SK-N-DZ (cell line): ENCODE data around the gene OSBPL9.
"Not testable (repeated sequence)": the region's sequence is repeated elsewhere in the genome, so short reads cannot be mapped to it uniquely, and the experiment has no call there.

Experiments
- DNase-seq: peaks from one replicate; pipeline ENCODE4 v3.0.0-alpha.2; 2015; ENCODE audit warnings: low spot score

Gene OSBPL9

DNA sequence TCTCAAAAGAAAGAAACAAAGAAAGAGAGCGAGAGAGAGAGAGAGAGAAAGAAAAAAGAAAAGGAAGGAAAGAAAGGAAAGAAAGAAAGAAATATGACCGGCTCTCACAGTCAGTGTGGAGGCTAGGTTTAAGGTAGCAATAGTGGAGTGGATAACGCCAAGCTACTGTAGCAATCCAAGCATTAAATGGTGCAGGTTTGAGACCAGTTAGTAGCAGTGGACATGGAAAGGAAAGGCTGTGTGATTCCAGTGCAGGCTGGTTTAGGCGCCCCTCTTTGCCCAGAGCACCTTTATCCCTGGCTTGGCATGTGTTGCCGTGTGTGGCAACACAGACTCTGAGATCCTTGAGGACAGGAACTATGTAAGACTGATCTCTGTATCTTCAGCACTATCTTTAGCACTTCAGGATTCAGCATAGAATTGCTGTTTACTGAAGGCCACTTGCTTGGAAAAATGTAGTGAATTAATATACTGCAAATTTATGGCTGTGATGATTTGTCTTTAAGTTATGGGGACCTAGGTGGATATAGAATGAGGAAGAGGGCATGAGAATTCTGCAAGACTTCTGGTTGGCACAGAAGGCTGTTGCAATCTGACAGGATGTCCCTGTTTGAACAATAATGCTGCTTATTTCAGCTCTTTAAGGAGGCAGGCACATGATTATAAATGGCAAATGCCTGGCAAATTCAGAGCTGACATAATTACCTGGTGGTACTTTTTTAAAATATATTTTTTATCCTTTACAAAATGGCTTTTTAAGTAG is 10.8 kb upstream of the OSBPL9 start:
- DNase-seq: no peak

DNA sequence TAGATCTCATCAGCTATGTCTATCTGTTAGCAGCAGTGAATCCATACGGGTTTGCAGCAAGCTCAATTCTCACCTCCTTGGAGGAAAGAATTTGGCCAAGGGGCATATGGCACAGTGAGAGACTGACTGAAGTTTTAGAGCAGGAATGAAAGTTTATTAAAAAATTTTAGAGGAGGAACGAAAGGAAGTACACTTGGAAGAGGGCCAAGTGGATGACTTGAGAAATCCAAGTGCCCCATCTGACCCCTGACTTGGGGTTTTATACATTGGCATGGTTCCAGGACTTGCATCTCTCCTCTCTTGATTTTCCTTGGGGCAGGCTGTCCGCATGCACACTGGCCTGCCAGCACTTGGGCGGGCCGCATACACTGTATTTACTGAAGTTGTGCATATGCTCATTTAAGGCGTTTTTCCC is 9.2 kb upstream of the OSBPL9 start:
- no peak for DNase-seq

DNA sequence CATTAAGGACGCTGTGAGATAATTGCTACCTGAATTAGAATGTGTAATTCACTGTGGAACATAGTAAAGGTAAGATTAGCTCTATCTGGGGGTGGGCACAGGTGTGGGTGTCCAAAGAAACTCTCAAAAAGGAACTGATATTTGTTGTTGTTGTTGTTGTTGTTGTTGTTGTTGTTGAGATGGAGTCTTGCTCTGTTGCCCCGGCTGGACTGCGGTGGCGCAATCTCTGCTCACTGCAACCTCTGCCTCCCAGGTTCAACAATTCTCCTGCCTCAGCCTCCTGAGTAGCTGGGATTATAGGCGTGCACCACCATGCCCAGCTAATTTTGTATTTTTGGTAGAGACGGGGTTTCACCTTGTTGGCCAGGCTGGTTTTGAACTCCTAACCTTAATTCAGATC is 6.8 kb upstream of the OSBPL9 start:
- not testable (repeated sequence) for DNase-seq

DNA sequence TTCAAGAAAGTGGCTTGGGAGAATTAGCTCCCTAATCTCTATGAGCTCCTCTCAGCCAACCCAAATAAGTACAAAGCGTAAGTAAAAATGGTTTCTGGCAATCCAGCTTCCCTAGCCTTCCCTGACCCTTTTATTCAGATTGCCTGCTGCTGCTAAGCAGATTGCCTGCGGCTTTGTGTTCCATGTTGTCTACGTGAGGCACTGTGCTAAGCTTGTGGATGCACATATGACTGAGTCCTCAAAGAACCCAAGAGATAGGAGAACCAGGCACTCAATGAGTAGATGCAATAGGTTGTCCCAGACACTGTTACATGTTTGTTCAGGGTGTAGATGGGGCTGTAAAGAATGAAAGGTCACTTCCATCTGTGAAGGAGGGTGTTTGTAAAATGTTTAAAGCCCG is 6.3 kb upstream of the OSBPL9 start:
- no peak for DNase-seq

DNA sequence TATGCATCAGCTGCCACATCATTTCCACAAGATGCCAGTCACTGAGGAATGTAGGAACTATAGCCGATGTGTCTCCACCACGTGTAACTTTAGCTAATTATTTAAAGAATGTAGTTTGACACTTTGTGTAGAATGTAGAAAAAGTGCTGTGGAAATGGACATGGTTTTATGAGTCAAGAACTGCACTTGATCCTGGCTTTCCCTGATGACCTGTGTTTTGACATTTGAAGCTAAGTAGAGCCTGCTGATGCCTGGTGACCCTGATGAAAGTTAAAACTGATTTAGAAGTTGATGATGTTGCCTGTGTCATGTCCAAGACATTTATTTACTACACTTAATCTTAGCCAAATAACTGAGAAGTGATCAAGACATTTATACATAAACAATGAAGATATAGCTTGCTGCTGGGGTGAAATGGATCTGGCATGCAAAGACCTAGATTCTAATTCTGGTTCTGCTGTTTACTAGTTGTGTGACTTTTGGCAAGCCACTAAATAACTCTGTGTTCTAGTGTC is 4.4 kb upstream of the OSBPL9 start:
- DNase-seq: no peak

DNA sequence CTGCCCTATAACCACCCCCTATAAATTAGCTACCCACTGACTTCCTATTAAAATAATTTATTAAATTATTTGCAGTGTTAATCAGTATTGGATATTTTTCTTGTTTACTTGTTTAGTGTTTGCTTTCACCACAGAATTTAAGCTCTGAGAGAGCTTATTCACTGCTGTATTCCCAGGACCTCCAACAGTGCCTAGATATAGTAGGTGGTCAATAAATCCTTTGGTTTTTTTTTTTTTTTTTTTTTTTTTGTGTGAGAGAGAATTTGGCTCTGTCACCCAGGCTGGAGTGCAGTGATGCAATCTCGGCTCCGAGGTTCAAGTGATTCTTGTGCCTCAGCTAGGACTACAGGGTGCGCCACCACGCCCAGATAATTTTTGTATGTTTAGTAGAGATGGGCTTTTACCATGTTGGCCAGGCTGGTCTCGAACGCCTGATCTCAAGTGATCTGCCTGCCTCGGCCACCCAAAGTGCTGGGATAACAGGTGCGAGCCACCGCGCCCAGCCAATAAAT is 1.1 kb upstream of the OSBPL9 start:
- no peak for DNase-seq

DNA sequence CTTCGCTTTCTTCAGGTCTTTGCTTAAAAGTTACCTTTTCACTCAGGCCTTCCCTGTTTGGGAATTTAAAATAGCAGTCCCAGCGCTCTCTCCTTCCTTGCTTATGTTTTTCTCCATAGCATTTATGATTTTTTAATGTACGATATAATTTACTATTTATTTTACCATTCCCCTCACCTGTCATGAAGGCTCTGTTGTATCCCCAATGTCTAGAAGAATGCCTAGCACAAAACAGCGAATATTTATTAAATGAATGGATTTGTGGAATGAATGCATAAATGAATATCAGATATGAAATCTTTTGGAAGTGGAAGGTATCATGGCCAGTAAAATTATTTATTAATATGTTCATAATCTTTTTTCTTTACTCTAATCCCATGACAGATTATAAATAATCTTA is 402 bp upstream of the OSBPL9 start:
- no peak for DNase-seq

DNA sequence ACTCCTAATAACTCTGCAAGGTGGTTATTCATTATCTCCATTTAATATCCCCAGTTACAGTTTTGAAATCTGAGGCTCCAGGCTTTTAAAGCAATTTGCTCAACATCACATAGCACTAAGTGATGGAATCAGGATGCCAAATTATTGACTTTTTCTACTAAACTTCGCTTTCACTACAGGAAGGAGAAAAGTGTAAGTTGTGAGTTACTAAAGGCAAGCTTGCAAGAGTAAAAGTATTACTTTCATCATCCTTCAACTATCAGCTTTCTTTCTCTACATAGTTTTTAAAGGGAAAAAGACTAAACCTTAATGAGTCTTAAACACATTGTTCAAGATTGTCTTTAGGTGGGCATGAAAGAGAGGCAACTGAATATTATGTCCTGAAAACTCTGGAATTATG is 1.8 kb downstream of the OSBPL9 start:
- no peak for DNase-seq

DNA sequence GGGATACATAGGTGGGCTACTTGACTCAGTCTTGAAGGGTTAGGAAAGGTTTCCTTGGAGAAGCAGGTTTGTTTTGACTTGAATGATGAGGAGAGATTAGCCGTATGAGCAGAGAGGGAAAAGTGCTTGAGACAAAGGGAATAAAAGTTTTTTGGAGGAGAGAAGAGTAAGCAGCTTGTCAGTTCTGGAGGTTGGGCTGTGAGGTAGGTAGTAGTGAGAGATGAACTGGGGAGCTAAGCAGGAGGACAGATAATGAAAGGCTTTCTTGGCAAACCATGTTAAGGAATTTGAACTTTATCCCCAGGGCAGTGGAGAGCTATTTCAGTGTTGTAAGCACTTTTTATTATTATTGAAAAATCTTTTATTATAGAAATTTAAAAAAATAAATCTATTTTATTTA is 3.6 kb downstream of the OSBPL9 start:
- DNase-seq: no peak

DNA sequence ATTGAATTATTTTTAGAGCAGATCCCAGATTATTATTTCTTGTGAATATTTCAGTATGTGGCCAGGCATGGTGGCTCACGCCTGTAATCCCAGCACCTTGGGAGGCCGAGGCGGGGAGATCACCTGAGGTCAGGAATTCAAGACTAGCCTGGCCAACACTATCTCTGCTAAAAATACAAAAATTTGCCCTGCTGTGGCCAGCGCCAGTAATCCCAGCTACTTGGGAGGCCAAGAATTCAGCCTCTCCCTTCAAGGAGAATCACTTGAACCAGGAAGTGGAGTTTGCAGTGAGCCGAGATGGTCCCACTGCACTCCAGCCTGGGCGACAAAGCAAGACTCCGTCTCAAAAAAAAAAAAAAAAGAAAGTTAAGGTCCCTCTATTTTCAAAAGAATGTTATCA is 4.3 kb downstream of the OSBPL9 start:
- no peak for DNase-seq

DNA sequence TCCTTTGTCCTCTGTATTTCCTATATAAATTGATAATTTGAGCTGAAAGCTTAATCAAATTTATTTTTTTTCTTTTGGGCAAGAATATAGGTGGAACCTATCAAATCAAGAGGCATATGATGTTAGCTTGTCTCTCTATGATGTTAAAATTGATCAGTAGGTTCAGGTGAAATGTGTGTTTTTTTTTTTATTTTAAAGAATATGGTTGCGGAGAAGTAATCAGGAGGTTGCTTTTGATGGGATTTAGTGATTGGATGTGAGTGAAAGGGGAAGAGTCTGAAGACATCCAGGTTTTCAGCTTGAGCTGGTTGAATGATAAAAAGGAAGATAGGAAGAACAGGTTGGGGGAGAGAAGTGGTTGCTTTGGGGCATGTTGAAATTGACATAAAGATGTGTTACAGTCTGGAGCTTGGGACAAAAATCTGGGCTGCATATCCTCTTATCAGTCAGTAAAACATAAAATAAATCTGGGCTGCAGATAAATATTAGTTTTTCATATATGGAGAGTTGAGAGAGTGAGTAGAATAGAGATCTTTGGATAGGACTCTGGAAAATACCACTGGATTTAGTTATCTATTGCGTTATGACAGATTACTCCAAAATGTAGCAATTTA is 5.1 kb downstream of the OSBPL9 start:
- no peak for DNase-seq

DNA sequence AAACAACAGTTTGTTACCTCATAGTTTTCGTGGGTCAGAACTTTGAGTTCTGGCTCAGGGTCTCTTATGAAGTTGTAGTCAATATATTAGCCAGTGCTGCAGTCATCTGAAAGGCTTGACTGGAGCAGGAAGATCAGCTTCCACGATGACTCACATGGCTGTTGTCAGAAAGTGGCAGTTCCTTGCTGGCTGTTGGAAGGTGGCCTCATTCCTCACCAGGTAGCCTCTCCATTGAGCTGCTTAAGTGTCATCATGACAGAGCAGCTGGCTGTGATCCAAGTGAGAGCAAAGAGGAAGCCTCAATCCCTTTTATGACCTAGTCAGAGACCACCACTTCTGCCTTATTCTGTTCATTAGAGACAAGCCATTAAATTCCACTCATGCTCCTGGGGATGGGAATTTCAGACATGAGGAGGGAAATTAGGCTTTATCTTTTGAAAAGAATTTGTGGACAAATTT is 5.6 kb downstream of the OSBPL9 start:
- no peak for DNase-seq

DNA sequence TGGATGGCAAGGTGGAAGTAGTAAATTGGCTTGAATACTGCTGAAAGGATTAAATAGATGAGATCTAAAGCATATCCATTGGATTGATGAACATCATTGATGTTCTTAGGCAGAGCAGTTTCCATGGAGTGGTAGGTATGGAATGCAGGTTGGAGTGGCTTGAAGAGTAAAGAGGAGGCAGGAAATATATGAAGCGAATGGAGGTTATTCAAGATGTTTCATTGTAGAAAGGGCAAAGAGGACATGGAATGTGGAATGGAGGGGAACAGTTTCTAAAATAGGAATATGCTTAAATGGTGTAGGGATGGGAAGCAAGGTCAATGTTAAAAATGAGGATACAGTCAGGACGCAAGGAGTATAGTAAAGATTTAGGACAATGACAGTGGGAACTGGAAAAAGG is 6.1 kb downstream of the OSBPL9 start:
- DNase-seq: no peak

DNA sequence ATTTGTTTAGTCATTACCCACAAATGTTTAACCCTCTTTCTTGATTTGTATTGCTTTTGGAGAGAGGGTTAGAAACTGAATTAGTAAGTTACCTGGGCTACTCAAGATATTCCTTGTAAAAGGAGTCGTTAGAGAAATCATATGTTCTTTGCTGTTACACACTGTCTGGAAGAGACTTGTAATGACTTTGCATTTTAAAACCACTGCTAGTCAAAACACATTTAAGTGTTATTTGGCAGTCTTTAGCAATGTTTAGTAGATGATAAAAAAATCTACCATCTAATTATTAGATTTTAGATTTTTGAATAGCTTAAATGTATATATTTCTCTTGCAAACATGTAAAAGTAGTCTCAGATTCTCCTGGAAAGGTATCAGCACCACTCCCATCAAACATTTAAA is 6.6 kb downstream of the OSBPL9 start:
- no peak for DNase-seq

DNA sequence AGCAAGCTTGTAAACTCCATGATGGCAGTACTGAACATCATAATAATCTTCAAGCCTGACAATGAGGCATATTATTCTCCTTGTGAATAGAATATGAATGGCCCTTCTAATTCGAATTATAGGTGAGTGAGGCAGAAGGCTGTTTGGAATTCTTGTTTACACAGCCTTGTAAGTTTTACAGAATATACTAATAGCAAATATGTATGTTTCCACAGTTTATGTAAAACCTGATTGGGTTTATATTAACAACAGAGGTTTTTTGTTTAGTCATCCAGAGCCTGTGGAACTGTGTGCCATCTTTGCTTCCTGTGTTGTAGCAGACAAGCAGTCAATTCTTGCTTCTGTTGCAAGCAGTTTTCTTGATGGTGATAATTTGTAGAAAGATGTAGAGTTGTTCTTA is 8.0 kb downstream of the OSBPL9 start:
- DNase-seq: no peak

DNA sequence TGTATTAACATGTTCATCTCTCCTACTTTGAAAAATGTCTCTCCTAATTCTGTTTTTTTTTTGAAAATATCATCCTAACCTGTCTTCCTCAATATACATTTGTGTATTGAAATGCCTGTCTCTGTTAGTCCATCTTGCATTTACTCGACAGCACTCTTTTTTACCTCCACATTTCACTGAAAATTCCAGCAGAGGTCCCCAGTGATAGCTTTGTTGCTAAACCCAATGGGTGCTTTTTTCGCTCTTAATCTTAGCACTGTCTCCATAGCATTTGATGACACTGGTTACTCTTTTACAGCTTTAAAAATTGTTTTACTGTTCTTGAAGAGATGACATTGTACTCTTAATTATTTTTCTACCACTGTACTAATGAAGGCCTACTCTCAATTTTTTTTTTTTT is 10.8 kb downstream of the OSBPL9 start:
- DNase-seq: no peak

DNA sequence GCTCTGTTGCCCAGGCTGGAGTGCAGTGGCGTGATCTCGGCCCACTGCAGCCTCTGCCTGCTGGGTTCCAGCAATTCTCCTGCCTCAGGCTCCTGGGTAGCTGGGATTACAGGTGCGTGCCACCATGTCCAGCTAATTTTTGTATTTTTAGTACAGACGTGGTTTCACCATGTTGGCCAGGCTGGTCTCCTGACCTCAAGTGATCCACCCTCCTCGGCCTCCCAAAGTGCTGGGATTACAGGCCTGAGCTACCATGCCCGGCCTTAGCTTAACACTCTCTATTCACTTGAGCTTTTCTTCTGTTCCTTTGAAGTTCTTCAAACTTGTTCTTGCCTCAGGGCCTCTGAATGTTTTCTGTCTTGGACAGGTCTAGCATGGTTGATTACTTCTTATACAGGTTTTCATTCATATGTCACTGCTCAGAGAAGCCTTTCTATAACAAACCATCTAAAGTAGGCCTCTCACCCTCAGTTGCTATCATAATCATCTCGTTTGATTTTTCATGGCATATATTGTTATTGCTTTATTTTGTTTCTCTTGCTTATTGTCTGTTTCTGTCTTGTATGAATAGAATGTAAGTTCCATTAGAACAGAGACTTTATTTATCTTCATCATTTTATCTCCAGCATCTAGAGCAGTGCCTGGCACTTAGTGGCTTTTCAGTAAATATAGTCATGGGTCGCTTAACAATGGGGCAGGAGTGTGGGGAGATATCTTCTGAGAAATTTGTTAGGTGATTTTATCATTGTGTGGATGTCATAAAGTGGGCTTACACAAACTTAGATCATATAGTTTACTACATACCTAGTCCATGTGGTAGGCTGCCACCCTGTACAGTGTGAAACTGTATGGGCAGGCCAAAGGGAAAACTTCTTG is 12.1 kb downstream of the OSBPL9 start:
- no peak for DNase-seq

DNA sequence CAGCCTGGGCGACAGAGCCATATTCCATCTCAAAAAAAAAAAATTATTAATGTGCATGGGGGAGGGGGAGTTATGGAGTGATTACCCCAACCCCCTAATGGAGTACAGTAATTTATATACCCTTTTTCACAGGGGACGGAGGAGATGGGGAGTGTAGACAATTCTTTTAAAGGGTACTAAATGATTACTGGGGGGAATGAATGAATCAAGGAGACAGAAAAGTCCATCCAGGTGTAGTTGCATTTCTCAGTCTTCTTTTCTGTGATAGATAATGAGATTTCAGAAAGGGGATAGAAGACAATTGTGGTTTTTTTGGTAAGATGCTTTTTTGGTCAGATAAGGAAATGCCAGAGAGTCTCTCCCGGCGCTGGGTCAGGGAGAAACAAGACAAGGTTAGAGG is 13.0 kb downstream of the OSBPL9 start:
- DNase-seq: no peak

DNA sequence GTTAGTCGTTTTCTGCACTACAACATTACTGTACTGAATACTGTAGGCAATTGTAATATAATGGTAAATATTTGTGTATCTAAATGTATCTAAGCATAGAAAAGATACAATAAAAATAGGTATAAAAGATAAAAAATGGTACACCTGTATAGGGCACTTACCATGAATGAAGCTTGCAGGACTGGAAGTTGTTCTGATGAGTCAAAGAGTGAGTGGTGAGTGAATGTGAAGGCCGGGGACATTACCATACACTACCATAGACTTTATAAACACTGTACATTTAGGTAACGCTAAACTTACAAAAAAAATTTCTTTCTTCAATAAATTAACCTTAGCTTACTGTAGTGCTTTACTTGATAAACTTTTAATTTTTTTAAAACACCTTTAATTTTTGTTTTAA is 13.5 kb downstream of the OSBPL9 start:
- no peak for DNase-seq

DNA sequence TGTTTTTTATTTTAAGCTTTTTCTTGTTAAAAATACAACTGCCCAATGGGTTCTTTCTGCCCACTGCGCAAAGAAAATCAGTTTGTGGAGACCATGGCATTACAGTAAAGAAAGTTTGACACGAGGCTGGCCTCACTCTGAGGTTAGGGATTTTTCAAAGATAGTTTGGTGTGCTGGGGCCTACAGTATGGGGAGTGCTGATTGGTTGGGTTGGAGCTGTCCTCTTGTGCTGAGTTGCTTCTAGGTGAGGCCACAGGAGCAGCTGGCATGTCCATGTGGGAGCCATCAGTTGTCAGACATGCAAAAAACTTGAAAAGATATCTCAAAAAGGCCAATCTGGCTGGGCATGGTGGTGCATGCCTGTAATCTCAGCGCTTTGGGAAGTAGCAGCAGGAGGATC is 14.0 kb downstream of the OSBPL9 start:
- no peak for DNase-seq

DNA sequence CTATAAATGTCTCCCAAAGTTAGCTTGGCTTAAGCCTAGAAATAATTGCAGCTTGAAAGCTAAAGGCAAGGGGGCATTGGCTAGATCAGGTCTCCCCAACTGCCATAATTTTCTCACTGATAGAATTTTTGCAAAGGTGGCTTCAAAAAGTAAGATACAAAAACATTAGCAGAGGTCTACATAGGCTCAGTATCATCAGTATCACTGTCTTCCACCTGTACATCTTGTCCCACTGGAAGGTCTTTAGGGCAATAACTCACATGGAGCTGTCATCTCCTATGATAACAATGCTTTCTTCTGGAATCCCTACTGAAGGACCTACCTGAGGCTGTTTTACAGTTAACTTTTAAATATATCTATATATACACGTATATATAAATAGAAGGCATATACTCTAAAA is 14.9 kb downstream of the OSBPL9 start:
- no peak for DNase-seq

DNA sequence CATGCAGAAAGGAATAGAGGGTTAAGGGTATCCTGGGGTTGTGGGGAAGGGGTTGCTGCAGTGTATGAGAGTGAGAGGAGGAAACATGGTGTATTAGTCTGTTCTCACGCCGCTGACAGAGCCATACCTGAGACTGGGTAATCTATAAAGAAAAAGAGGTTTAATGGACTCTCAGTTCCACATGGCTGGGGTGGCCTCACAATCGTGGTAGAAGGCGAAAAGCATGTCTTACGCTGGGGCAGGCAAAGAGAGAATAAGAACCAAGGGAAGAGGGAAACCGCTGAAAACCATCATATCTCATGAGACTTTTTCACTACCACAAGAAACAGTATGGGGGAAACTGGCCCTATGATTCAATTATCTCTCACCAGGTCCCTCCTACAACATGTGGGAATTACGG is 17.7 kb downstream of the OSBPL9 start:
- no peak for DNase-seq
